Lower lobe of right lung (tissue), 2 donors: ENCODE data around the gene MOBP. TPM values are rescaled to one million over a fixed set of nuclear protein-coding genes. Genes with fewer than 3 reads are reported as not detected.

ENCODE experiments used
- ATAC-seq, 2 donors: fragments of 200-7000 bp; cut with Tn5 transposase; one replicate each; pipeline ENCODE4 v1.9.1; 2020 to 2022; ENCODE audit warnings: mild to moderate bottlenecking in 2 of 2, moderate library complexity in 2 of 2
- DNase-seq: peaks from one replicate; pipeline ENCODE4 v3.0.0-alpha.2; 2020
- H3K27ac ChIP-seq: fragments of 200-600 bp; one replicate; pipeline ENCODE4 v1.8.0; 2022
- H3K27me3 ChIP-seq: fragments of 200-600 bp; one replicate; pipeline ENCODE4 v1.8.0; 2022; ENCODE audit warnings: low read depth
- H3K36me3 ChIP-seq: fragments of 200-600 bp; one replicate; pipeline ENCODE4 v1.8.0; 2022; ENCODE audit warnings: mild to moderate bottlenecking
- H3K4me1 ChIP-seq: fragments of 200-600 bp; one replicate; pipeline ENCODE4 v1.8.0; 2022
- H3K4me3 ChIP-seq: fragments of 200-600 bp; one replicate; pipeline ENCODE4 v1.8.0; 2022; ENCODE audit warnings: mild to moderate bottlenecking
- H3K9me3 ChIP-seq: fragments of 200-600 bp; one replicate; pipeline ENCODE4 v1.8.0; 2022
- intact Hi-C: fragments of 100-400 bp; cut with DNase I; formaldehyde crosslinking; loops from one replicate; pipeline ENCODE4 v1.11.0; 2022
- total RNA-seq: library from RNA; stranded (reverse); fragmentation: NEBNext Ultra II Directional; extraction: Animal tissue kit (Norgen Biotek cat#: 25700); gene quantifications from one replicate; pipeline ENCODE4 v1.2.1, GENCODE V29; 2021
- TF ChIP-seq, protein P1 (sequence below): fragments of 200-600 bp; IDR thresholded peaks from one replicate; pipeline ENCODE4 v1.8.0; 2022; ENCODE audit warnings: antibody characterized with exemption, mild to moderate bottlenecking
- donor health status: DM: no; HTN: yes; CAD: no; lungs with severe emphysema.

MOBP gene
- total RNA-seq, 1 donor from 2014 or later: 0.18 TPM

DNA sequence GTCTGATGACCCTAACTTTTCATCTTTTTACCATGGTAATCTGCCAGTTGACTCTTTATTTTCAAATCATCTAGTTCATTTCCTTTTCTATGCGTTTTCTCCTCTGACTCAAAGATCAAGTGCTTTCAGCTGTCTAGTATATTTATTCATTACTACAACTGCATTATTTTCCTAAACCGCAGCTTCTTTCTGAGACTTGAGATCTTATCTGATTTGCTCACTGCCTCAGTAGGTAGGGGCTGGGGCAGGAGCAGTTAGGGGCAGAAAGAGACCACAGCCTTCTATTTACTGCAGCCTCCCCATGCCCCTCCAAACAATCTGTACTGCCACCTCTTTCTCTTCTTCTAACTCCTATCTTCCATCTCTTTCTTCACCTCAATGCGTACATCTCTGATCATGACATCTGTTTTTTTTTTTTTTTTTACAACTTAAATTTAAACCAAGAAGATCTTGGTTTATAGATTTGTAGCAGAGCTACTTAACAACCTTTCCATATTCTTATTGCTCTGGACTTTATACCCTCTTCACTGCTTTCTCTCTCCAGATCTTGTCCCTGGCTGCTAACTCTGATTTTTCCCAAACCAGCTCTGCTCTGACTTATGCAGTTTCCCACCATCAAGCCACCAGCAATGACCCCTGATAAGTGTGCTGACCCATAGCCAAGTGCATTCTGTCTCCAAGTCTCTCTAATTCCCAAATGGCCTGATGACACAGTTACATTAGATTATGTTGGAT is 52.2 kb downstream of the MOBP start:
- intact Hi-C loops: no loop called here
- H3K4me1 ChIP-seq: no peaks in the 10 kb centered on the region
- H3K27me3 ChIP-seq: no peaks in the 10 kb centered on the region
- peaks cover 8% of the 10 kb centered on the region for H3K9me3 ChIP-seq
- no peak for DNase-seq
- H3K4me3 ChIP-seq: no peak overlapping the region
- no peaks in the 10 kb centered on the region for H3K36me3 ChIP-seq
- H3K27ac ChIP-seq: no peak overlapping the region
- TF ChIP-seq, protein P1, sequence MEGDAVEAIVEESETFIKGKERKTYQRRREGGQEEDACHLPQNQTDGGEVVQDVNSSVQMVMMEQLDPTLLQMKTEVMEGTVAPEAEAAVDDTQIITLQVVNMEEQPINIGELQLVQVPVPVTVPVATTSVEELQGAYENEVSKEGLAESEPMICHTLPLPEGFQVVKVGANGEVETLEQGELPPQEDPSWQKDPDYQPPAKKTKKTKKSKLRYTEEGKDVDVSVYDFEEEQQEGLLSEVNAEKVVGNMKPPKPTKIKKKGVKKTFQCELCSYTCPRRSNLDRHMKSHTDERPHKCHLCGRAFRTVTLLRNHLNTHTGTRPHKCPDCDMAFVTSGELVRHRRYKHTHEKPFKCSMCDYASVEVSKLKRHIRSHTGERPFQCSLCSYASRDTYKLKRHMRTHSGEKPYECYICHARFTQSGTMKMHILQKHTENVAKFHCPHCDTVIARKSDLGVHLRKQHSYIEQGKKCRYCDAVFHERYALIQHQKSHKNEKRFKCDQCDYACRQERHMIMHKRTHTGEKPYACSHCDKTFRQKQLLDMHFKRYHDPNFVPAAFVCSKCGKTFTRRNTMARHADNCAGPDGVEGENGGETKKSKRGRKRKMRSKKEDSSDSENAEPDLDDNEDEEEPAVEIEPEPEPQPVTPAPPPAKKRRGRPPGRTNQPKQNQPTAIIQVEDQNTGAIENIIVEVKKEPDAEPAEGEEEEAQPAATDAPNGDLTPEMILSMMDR: no peak
- ATAC-seq: no peak

DNA sequence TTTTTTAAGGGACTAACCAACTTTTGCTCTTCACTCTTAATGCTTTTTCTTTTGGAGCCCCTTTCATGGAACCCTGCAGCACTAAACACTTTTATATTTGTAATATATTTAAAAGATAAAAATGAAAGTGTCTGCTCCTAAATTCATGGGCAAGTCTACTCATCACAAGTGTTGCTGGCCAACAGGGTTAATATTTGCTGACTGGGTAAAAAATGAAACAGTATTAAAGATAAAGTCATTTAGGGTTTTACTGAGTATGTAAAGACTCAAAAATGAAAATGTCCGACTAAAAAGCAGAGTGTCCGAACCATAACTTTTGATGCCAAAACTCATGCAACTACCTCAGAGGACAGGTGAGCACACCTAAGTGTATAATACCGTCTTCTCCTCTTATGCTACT is 54.0 kb downstream of the MOBP start:
- peaks cover 8% of the 10 kb centered on the region for H3K9me3 ChIP-seq
- no peaks in the 10 kb centered on the region for H3K4me1 ChIP-seq
- no peaks in the 10 kb centered on the region for H3K27me3 ChIP-seq
- TF ChIP-seq, protein P1: no peak
- DNase-seq (no peak), ATAC-seq (no peak)
- H3K27ac ChIP-seq: no peak overlapping the region
- intact Hi-C loops: no loop called here
- no peak overlapping the region for H3K4me3 ChIP-seq
- no peaks in the 10 kb centered on the region for H3K36me3 ChIP-seq

DNA sequence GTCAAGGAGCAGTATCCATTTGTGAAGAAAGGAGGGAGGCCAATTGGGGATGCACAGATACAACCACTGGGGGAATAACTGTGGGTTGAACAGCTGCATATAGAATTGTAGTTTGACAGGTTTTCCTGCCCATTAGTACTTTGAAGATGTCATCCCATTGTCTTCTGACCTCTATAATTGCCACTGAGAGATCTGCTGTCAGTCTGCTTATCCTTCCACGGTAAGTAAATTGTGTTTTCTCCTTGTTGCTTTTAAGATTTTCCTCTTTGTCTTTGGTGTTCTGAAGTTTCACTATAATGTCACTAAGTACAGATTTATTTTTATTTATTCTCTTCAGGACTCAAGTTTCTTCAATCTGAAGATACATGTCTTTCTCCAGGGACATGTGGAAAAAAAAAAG is 56.6 kb downstream of the MOBP start:
- TF ChIP-seq, protein P1: no peak
- ATAC-seq (no peak), DNase-seq (no peak)
- intact Hi-C loops: no loop called here
- H3K36me3 ChIP-seq: no peaks in the 10 kb centered on the region
- no peak overlapping the region for H3K27ac ChIP-seq
- H3K9me3 ChIP-seq: peaks cover 8% of the 10 kb centered on the region
- H3K4me3 ChIP-seq: no peak overlapping the region
- no peaks in the 10 kb centered on the region for H3K27me3 ChIP-seq
- no peaks in the 10 kb centered on the region for H3K4me1 ChIP-seq

DNA sequence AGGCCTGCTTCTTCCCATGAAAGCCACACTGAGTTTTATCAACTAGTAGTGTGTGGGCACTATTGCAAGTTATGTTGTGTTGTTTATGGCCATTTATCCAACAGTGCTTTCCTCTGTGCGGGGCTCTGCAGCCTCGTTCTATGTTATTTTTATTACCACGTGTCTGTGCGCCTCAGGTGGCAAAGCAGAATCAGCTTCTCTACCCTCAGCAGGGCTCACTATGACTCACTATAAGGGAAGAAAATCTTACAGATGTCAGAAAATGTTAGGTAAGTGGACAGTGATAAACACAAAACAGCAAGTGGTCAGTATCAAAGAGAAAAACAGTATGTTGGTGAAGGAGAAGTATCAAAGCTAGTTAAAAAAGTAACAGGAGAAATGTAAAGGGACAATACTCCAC is 61.4 kb downstream of the MOBP start:
- ATAC-seq (no peak), DNase-seq (no peak)
- no peak overlapping the region for H3K4me3 ChIP-seq
- TF ChIP-seq, protein P1: no peak
- no peak overlapping the region for H3K27ac ChIP-seq
- no peaks in the 10 kb centered on the region for H3K27me3 ChIP-seq
- H3K36me3 ChIP-seq: no peaks in the 10 kb centered on the region
- intact Hi-C loops: no loop called here
- H3K4me1 ChIP-seq: no peaks in the 10 kb centered on the region
- H3K9me3 ChIP-seq: peaks cover 8% of the 10 kb centered on the region

DNA sequence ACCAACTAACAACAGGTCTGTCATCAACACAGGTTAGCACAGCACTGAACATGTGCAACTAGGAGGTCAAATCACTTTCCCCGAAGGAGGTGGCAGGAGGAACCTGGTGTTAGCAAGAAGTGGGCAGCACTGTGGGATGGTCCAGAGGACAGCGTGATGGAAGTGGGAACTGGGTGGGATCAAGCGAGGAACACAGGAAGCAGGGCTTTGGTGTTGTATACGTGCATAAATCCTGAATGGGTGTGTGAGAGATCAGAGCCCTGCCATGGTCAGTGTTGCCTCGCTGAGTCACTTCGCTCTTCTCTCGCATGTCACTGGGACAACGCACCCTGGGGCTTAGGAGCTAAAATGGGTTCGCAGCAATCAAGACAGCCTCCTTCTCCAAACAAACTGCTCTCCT is 62.1 kb downstream of the MOBP start:
- intact Hi-C loops: no loop called here
- TF ChIP-seq, protein P1: no peak
- ATAC-seq (no peak), DNase-seq (no peak)
- H3K4me3 ChIP-seq: no peak overlapping the region
- H3K27me3 ChIP-seq: no peaks in the 10 kb centered on the region
- peaks cover under 1% of the 10 kb centered on the region for H3K9me3 ChIP-seq
- H3K36me3 ChIP-seq: no peaks in the 10 kb centered on the region
- no peaks in the 10 kb centered on the region for H3K4me1 ChIP-seq
- no peak overlapping the region for H3K27ac ChIP-seq
